ENCODE results near the gene PRKAG2.

GRCh38 chr7:151905766-151906165 lies 28.9 kb upstream of the PRKAG2 start:
- TF ChIP-seq ZNF441 (CRISPR knock-in tag; IDR thresholded peaks at IDR 0.05; ENCODE audit: borderline replicate concordance) (no peak), MLLT10 (CRISPR knock-in tag; IDR thresholded peaks at IDR 0.05) (no peak), ZBTB25 (CRISPR knock-in tag; IDR thresholded peaks at IDR 0.05) (no peak), CTCF (CRISPR knock-in tag; IDR thresholded peaks at IDR 0.05) (no peak), POLR2AphosphoS5 (IDR thresholded peaks at IDR 0.05; ENCODE audit: low read depth, low read length) (no peak), UBTF (CRISPR knock-in tag; IDR thresholded peaks at IDR 0.05) (no peak), ZFP91 (CRISPR knock-in tag; IDR thresholded peaks at IDR 0.05; ENCODE audit: borderline replicate concordance) (no peak), ZNF75D (CRISPR knock-in tag; IDR thresholded peaks at IDR 0.05; ENCODE audit: borderline replicate concordance) (no peak), FOXJ3 (CRISPR knock-in tag; IDR thresholded peaks at IDR 0.05; ENCODE audit: borderline replicate concordance) (no peak), NR1H2 (CRISPR knock-in tag; IDR thresholded peaks at IDR 0.05; ENCODE audit: borderline replicate concordance, low read depth) (no peak), HDAC6 (IDR thresholded peaks at IDR 0.05; ENCODE audit: low read depth, low read length) (no peak)
